ENCODE data around the gene TLE4. TPM values are rescaled to one million over a fixed set of nuclear protein-coding genes. Genes with fewer than 3 reads are reported as not detected.

The TLE4 gene
- total RNA-seq, 3 donors from 2014 or later: 25.0 to 47.0 (median 35.1) TPM

DNA sequence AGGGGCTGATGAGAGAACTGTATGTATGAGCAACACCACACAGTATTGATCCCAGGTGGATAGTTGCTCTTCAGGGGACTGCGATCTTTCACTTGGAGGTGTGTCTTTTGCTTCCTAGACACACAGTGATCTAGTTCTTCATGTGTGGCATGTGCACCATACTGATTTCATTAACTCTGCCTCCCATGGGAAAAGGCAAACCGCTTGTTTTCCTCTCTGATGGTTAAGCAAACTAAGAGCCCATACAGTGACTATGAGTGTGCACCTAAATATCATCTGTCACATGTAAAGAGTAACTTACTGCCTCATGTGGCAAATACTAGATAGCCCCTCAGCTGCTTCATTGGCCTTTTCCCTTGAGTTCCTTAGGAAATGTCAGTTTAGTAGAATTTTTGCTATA, 147.3 kb downstream of the TLE4 start:
- peaks cover 6% of the 10 kb centered on the region for H3K36me3 ChIP-seq
- no peaks in the 10 kb centered on the region for H3K9me3 ChIP-seq
- no peaks in the 10 kb centered on the region for H3K27me3 ChIP-seq
- no peak for TF ChIP-seq POLR2A (IDR thresholded peaks at IDR 0.05)
- no peak for TF ChIP-seq POLR2AphosphoS5 (IDR thresholded peaks at IDR 0.05)
- TF ChIP-seq, protein P1, sequence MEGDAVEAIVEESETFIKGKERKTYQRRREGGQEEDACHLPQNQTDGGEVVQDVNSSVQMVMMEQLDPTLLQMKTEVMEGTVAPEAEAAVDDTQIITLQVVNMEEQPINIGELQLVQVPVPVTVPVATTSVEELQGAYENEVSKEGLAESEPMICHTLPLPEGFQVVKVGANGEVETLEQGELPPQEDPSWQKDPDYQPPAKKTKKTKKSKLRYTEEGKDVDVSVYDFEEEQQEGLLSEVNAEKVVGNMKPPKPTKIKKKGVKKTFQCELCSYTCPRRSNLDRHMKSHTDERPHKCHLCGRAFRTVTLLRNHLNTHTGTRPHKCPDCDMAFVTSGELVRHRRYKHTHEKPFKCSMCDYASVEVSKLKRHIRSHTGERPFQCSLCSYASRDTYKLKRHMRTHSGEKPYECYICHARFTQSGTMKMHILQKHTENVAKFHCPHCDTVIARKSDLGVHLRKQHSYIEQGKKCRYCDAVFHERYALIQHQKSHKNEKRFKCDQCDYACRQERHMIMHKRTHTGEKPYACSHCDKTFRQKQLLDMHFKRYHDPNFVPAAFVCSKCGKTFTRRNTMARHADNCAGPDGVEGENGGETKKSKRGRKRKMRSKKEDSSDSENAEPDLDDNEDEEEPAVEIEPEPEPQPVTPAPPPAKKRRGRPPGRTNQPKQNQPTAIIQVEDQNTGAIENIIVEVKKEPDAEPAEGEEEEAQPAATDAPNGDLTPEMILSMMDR (IDR thresholded peaks at IDR 0.05): no peak
- H3K4me1 ChIP-seq: no peaks in the 10 kb centered on the region
- intact Hi-C loops (cut with DNase I; ENCODE audit: low total_unique reads): no loop called here
- H3K4me3 ChIP-seq: no peak overlapping the region
- DNase-seq (ENCODE audit: low spot score in 2 of 2): no peak
- H3K27ac ChIP-seq: no peak overlapping the region

DNA sequence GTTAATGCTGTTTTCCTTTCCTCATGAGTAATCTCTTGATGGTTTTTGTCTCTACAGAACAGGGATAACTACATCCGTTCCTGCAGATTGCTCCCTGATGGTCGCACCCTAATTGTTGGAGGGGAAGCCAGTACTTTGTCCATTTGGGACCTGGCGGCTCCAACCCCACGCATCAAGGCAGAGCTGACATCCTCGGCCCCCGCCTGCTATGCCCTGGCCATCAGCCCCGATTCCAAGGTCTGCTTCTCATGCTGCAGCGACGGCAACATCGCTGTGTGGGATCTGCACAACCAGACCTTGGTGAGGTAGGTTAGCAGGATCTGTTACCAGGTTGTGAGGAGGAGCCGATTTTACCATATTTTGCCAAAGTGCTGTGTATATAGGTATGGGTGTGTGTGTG, 148.2 kb downstream of the TLE4 start:
- H3K4me3 ChIP-seq: no peak overlapping the region
- H3K36me3 ChIP-seq: peaks cover 6% of the 10 kb centered on the region
- H3K4me1 ChIP-seq: no peaks in the 10 kb centered on the region
- TF ChIP-seq POLR2A (IDR thresholded peaks at IDR 0.05) (no peak), POLR2AphosphoS5 (IDR thresholded peaks at IDR 0.05) (no peak)
- TF ChIP-seq, protein P1 (IDR thresholded peaks at IDR 0.05): no peak
- DNase-seq (ENCODE audit: low spot score in 2 of 2): no peak
- H3K27me3 ChIP-seq: no peaks in the 10 kb centered on the region
- H3K27ac ChIP-seq: no peak overlapping the region
- no peaks in the 10 kb centered on the region for H3K9me3 ChIP-seq
- intact Hi-C loops (cut with DNase I; ENCODE audit: low total_unique reads): loop anchor here (10.0 kb wide), 1 partner anchor 1665 kb away; no protein-coding TSS in a partner anchor

DNA sequence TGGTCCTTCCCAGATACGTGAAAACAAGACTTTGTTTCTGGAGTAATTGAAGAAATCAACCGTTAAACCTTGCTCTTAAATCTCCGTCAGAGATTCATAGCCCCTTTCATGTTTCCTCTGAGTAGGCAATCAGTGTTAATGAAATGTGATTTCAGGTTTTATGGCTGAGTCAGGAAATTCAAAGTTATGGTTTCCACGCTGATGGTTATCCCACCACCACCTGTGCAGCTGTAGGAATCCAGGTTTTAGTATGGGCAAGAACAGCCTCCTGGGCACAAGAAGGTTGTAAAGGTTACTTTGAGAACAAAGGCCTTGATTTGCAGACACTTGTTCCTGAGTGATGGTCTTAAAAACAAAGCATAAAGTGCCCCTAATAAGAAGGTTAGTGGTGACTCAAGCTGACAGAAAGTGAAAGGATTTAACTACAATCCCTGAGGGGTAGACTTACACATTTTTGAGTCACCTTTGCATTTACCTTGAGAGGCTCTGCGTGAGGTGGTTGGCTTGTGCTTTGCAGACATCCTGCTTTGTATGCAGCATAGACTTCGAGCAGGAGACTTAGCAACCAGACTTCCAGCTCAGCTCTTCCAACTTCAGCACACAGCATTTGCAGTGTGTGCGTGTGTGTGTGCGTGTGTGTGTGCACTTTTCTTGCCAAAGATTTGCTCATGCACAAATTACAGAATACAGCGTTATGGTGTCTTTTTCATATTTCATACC, 159.6 kb downstream of the TLE4 start:
- Histone ChIP-seq H3K27ac (no peak overlapping the region), H3K36me3 (no peaks in the 10 kb centered on the region), H3K27me3 (no peaks in the 10 kb centered on the region), H3K4me3 (no peak overlapping the region), H3K9me3 (no peaks in the 10 kb centered on the region), H3K4me1 (no peaks in the 10 kb centered on the region)
- TF ChIP-seq, protein P1 (IDR thresholded peaks at IDR 0.05): no peak
- TF ChIP-seq POLR2AphosphoS5 (IDR thresholded peaks at IDR 0.05) (no peak), POLR2A (IDR thresholded peaks at IDR 0.05) (no peak)
- DNase-seq (ENCODE audit: low spot score in 2 of 2): no peak
- intact Hi-C loops (cut with DNase I; ENCODE audit: low total_unique reads): no loop called here

DNA sequence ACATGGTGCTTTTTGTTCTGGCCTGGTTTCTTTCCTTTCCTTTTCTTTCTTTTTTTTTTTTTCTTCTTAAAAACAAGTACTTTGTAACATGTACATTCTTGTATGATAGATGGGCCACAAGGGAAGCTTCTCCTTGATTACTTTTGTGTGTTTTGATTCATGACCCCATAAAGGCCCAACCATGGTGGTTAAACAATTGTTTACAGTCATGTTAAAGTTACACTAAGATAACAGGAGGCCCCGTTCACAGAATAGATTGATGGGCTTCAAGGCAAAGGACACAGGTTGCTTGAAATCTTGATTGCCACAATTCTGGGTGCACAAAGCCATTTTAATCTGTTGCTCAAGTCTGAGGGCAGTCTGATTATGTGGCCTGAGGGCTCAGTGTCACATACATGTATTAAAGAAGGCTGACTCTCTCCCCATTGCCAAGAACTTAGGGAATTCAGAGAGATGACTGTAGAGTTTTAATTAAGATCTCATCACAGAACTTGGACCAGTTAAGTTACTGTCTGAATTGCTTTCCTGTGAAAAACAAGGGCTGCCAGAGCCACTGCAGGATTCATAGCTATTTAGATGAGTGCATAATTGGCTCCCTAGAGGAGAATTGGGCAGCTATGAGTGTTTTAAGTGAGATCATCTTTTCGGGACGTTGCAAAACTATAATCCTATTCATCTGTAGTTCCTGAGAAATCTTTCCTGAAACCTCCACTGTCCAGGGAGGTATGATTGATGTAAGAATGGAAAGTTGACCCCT, 163.4 kb downstream of the TLE4 start:
- Histone ChIP-seq H3K4me1 (no peaks in the 10 kb centered on the region), H3K27me3 (no peaks in the 10 kb centered on the region), H3K27ac (no peak overlapping the region), H3K9me3 (no peaks in the 10 kb centered on the region), H3K4me3 (no peak overlapping the region), H3K36me3 (no peaks in the 10 kb centered on the region)
- intact Hi-C loops (cut with DNase I; ENCODE audit: low total_unique reads): no loop called here
- DNase-seq (ENCODE audit: low spot score in 2 of 2): no peak
- TF ChIP-seq POLR2A (IDR thresholded peaks at IDR 0.05): no peak
- TF ChIP-seq, protein P1 (IDR thresholded peaks at IDR 0.05): no peak
- TF ChIP-seq POLR2AphosphoS5 (IDR thresholded peaks at IDR 0.05): no peak

DNA sequence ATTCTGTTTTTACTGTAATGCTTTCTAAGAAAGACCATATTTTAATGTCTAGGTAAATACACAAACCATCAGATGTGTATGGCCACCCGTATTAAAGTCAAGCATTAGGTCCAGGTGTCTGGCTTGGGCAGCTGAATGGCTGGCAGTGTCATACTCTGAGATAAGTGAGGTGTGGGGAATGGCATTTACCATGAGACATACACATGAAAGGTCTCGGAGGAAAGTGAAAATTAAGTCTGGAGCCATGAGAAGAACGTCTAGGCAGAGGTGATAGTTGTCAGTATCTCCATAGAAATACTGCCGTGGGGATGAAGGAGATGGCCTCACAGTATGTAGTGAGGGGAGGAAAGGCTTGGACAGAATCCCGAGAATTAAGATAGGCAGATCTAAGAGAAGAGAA, 164.3 kb downstream of the TLE4 start:
- intact Hi-C loops (cut with DNase I; ENCODE audit: low total_unique reads): no loop called here

More for the DNA sequence above, 164.3 kb downstream of the TLE4 start:
- Histone ChIP-seq H3K4me3 (no peak overlapping the region), H3K27me3 (no peaks in the 10 kb centered on the region), H3K36me3 (no peaks in the 10 kb centered on the region), H3K4me1 (no peaks in the 10 kb centered on the region), H3K9me3 (no peaks in the 10 kb centered on the region), H3K27ac (no peak overlapping the region)
- no peak for DNase-seq (ENCODE audit: low spot score in 2 of 2)
- TF ChIP-seq POLR2A (IDR thresholded peaks at IDR 0.05) (no peak), POLR2AphosphoS5 (IDR thresholded peaks at IDR 0.05) (no peak)
- TF ChIP-seq, protein P1 (IDR thresholded peaks at IDR 0.05): no peak

All from breast epithelium (tissue), 4 donors.